SW 1271 (cell line): Measurements from ENCODE around the gene TMPRSS11D.

ENCODE experiments used
- DNase-seq, 2 experiments: peaks; one replicate each; lab custom pipeline; 2025; lab: John Stamatoyannopoulos, UW

The TMPRSS11D gene

DNA sequence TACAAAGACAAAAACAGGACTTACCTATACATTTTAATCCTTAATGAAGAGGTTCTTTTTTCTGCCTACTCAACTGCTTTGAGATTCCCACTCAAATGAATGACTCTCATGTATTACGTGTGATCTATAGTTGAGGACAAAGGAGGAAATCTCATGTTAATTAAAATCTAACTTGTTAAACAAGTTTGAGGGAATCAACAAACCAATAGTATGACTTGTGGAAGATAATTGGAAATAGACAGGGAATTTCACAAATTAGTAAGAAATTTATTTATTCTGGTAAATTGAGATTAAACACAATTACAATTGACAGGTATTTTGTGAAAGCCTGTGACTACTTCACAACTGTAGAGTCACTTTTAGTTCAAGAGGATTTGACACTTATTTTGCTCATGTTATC is at the start of gene TMPRSS11D:
Gene TMPRSS11D (minus strand): TSS at position 101 of the 400 bp plus-strand sequence. CDS start 69 bp downstream, at position 32.
- DNase-seq: no peak

DNA sequence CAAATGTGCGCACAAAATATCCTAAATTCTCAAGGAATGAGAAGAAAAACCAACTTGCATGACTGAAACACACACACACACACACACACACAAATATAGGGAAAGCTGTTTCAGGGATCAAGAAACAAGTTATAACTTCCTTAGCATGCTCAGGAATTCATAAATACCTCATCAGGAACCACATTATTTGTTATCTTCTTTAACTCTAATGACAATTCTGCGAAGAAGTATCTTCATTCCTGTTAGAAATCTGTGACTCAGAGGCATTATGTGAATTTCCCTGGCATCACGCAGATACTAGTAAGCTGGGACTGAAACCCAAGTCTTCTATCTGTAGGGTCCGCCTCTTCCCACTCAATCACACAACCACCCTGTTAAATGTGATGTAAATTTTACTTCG is 49.2 kb upstream of the TMPRSS11D start:
- no peak for DNase-seq

GRCh38 chr4:67931256-67931655 is 47.5 kb upstream of the TMPRSS11D start:
- no peak for DNase-seq

GRCh38 chr4:67929426-67929825 is 45.6 kb upstream of the TMPRSS11D start:
- no peak for DNase-seq

GRCh38 chr4:67928546-67928945 is 44.7 kb upstream of the TMPRSS11D start:
- DNase-seq: no peak

DNA sequence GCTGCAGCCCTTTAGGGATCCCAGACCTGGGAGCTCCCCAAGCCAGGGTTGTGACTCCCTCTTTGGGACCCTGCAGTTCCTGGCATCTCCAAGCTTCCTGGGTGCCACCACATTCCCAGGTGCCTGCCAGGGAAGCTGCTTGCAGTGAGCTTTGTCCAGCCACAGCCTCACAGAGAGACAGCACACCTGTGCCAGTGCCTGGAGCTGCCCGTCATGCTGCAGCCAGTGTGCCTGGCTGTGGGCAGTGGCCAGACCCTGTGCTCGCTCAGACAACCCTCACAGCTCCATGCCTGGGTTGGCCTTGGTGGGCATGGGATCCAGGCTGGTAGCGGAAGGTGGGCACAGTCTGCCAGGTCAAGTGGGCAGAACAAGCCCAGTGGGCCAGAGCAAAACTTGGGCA is 43.4 kb upstream of the TMPRSS11D start:
- DNase-seq: no peak

DNA sequence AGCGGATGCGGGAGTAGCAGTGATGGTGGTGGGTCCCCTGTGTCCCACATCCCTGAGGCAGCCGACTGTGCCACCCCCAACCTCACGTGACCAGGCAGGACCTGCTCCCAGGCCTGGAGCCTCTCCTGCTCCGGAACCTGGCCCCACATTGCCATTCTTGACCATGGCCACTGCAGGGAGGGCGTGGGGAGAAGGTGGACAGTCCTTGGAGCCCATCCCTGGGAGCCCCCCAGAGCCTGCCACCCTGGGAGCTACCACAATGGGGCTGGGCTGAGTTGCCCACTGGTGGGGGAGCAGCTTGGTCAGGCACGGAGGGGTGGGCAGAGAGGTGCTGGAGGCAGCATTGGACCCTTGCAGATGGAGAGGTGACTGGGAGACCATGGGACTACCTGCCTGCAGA is 42.7 kb upstream of the TMPRSS11D start:
- no peak for DNase-seq

- no peak for DNase-seq
Observed at GRCh38 chr4:67922697-67923096, 38.9 kb upstream of the TMPRSS11D start.

DNA sequence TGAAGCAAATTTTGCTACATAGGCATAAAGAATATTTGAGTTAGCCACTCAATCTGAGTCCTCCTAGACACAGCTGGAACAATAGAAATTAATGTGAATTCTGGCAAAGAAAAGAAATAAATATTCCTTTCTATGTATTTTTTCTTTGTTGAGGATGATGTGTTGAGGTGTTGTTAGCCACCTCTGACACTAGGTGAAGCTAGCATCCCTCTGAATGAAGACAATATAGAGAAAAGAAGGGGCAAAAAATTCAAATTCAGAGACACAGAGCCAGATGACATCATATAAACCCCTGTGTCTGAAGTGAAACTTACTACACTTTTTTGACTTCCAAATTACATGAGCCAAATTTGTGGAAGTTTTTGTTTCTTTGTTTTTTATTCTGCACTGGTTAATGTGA is 34.6 kb upstream of the TMPRSS11D start:
- DNase-seq: no peak

GRCh38 chr4:67915400-67915966 is 31.7 kb upstream of the TMPRSS11D start:
- no peak for DNase-seq

- no peak for DNase-seq
Observed at GRCh38 chr4:67912080-67912479, 28.3 kb upstream of the TMPRSS11D start.

DNA sequence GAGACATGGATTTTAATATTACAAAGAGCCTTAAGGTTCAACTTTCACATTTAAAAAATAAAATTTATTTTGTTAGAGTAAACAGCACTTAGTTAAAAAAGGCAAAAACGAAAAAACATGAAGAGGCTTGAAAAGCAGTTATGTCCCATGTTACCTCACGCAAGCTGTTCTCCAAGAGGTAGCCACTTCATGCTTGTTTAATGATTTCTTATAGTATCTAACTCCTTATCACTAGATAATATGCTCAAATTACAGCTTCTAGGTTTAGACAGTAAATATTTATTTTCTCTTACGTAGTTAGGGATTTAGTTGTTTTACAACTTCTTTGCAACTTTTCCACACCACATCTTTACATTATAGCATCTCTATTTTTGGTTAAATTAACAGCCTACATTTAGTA is 27.8 kb upstream of the TMPRSS11D start:
- no peak for DNase-seq

DNA sequence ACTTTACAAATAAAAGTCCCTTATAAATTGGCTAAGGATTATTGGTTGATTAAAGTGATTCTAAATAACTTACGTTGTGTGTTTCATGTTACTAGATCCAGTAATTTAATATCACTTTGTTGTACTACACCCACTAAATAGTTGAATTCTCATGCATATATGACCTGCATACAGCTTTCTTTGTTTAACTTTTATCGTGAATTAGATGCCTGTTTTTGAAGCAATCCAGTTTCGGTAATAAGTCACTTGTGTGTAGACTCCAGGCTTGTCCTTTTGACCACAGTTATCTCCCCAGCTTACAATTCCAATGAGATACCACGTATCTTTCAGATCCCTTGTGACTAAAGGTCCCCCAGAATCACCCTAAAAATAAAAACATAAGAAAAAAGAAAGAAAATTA is 27.3 kb upstream of the TMPRSS11D start:
- DNase-seq: no peak

DNA sequence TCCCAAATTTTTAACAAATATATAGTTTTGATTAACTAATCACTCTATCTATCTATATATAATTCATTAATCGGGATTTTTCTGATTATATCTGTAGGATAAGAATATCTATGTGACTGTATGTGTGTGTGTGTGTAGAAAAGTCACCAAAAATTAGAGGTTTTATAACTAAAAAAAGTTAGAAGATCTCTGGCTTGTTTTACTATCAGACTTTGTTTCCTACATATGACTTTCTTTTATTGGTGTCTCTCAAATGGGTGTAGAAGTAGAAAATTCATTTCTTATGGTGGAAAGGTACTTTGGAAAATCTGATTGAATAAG is 26.7 kb upstream of the TMPRSS11D start:
- DNase-seq: no peak

DNA sequence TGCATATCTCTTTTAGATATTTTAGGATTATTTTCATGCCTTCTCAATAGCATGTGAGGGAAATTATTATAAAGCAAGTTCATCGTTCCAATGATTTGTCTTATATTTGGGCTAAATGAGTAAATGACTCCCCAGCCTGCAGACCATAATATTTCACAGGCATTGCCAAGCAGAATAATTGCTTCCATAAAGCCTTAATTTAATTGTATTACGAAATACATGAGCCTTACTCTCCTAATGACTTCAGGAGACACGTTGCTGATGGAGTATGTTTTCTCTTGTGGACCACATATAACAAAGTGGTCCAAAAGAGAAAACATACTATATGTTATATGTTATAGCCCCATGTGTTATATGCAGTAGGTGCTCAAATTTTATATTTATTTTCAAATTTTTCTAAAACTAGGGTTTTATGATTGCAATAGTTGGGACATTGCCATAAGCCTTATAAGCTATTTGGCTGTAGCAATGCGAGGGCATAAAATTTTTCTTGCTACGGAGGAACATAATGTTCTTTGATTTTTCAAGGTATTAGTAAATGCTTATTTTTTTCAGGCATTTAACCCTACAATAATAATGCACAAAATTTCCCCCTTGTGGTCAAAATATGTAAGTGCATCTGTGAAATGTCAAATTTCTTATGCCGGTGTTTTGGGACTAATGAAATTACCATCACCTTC is 26.2 kb upstream of the TMPRSS11D start:
- DNase-seq: no peak

DNA sequence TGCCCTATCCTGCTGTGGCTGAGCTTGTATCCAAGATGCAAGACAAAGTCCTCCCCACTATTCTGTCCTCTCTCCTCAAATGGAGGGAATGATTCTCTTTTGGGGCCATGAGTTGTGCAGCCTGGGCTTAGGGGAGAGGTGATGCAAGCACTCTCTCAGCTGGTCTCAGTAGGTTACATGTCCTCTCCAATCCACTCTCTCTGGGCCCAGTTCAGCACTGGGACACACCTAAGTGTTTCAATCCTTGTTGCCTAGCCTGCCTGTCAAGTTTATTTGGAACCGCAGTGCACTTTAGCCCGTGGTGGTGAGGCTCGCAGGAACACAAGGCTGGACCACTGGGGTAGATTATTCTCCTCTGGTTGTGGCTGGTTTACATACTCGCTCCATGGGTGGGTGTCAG is 23.8 kb upstream of the TMPRSS11D start:
- DNase-seq: no peak

DNA sequence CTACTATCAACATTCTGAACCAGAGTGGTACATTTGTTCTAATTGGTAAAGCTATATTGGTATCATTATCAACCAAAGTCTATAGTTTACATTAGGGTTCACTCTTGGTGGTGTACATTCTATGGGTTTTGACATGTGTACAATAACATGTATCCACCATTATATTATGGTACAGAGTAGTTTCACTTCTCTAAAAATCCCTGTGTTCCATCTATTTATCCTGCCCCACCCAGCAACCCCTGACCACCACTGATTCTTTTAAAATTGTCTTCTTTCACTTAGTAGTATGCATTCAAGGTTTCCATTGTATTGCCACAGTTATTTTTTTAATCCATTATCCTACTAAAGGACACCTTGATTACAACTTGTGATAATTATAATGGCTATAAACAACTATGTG is 15.3 kb upstream of the TMPRSS11D start:
- no peak for DNase-seq

GRCh38 chr4:67897686-67898085 is 13.9 kb upstream of the TMPRSS11D start:
- no peak for DNase-seq

DNA sequence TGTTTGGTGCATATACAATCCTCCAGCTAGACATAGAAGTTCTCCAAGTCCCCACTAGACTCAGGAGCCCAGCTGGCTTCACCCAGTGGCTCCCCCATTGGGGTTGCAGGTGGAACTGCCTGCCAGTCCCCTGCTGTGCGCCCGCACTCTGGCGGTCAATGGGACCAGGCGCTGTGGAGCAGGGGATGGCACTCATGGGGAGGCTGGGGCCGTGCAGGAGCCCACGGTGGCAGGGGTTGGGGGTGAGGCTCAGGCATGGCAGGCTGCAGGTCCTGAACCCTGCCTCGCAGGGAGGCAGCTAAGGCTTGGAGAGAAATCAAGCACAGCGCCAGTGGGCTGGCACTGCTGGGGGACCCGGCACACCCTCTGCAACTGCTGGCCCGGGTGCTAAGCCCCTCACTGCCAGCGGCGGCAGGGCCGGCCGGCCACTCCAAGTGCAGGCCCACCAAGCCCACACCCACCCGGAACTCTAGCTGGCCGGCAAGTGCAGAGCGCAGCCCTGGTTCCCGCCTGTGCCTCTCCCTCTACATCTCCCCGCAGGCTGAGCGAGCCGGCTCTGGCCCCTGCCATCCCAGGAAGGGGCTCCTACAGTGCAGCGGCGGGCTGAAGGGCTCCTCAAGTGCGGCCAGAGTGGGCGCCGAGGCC is 12.7 kb upstream of the TMPRSS11D start:
- no peak for DNase-seq

DNA sequence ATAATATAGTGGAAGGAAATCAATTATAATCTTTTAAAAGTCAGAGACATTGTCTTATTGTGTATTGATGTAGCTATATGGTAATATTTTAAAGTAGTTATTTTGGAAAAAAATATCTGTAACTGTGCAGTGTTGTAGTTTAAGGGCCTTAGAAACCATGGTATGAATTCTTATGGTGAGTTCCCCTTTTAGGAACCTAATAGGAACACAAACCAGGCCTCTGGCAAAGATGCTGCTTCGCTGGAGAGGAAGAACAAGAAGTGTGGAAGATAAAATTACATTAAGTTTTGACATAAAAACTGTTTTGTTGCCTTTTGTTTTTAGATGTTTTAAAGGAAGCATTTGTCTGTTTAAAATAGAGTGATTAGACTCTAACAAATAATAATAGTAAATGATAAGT is 10.9 kb upstream of the TMPRSS11D start:
- no peak for DNase-seq

GRCh38 chr4:67892905-67893304 is 9.1 kb upstream of the TMPRSS11D start:
- no peak for DNase-seq

- no peak for DNase-seq
Observed at GRCh38 chr4:67892253-67892652, 8.5 kb upstream of the TMPRSS11D start.

DNA sequence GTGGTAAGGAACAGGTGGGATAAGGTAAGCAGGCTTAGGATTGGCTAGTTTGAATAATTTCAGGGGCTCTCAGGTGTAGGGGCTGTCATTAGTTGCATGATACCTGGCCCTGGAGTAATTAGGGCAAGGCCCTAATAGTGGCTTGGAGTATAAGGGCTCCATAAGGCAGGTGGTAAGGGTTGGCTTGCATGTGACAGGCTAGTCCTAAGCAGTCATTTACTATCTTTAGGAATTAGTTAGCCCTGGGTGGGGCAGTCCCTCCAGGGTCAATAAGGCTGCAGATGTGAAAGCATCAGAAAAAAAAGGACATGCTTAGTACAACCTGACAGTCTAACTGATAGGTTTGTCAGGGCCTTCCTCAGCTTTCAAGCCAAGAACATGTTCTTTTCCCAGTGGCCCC is 7.8 kb upstream of the TMPRSS11D start:
- DNase-seq: no peak

GRCh38 chr4:67886281-67886680 is 2.5 kb upstream of the TMPRSS11D start:
- no peak for DNase-seq
